Ovary (tissue), 3 donors: Measurements from ENCODE around the gene FGGY.

Experiments used
- POLR2A ChIP-seq: fragments of 450-650 bp; IDR thresholded peaks from one replicate; pipeline ENCODE4 v1.6.1; 2017; ENCODE audit warnings: antibody characterized with exemption, mild to moderate bottlenecking, moderate library complexity
- TF ChIP-seq, protein P1 (sequence below), 3 donors: fragments of 450-650 bp in 2 of 3; fragments of 200-600 bp in 1 of 3; IDR thresholded peaks; one replicate each; pipeline versions ENCODE4 v1.5.1 to v1.8.0; 2016 to 2022; ENCODE audit warnings: antibody characterized with exemption in 3 of 3, mild to moderate bottlenecking in 1 of 3
- donor health status: DM: no; HTN: no; CAD: no.

DNA sequence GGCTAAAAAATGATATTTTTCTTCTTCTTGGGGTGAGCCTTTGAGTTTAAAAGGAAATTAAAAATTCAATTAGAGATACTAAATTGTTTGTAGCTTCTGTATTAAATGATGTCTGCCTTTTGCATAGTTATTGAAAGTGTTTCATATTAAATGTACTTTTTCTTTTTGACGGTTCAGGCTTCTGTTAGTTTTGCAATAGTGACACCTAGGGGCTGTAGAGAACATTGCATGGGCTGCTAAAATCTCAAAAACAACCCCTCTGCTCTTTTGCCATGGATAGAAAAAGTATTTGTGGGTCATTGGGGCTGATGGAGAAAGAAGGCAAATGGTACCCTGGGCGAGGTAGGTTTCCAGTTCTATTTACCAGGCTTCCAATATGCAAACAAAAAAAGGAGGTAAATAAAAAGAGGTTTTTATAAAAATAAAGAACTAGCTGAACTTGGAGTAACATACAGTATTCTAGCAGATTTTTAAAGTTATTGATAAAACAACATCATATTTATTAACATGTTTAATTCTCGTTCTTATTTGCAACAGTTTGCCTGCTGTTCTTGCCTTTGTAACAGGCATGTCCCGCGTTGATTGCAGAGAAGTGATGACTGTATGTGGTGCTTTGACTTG, 402.4 kb downstream of the FGGY start:
- TF ChIP-seq, protein P1, sequence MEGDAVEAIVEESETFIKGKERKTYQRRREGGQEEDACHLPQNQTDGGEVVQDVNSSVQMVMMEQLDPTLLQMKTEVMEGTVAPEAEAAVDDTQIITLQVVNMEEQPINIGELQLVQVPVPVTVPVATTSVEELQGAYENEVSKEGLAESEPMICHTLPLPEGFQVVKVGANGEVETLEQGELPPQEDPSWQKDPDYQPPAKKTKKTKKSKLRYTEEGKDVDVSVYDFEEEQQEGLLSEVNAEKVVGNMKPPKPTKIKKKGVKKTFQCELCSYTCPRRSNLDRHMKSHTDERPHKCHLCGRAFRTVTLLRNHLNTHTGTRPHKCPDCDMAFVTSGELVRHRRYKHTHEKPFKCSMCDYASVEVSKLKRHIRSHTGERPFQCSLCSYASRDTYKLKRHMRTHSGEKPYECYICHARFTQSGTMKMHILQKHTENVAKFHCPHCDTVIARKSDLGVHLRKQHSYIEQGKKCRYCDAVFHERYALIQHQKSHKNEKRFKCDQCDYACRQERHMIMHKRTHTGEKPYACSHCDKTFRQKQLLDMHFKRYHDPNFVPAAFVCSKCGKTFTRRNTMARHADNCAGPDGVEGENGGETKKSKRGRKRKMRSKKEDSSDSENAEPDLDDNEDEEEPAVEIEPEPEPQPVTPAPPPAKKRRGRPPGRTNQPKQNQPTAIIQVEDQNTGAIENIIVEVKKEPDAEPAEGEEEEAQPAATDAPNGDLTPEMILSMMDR (IDR thresholded peaks at IDR 0.05): peak; percentile 75 to 92 (median 86)
- TF ChIP-seq POLR2A: no peak
